Neutrophil (primary cell): ENCODE data around the gene ATG4C.
"Not testable (repeated sequence)": the region's sequence is repeated elsewhere in the genome, so short reads cannot be mapped to it uniquely, and the experiment has no call there.

Experiments used
- H3K27ac ChIP-seq: fragments of 200-600 bp; sonication (generic); 2 replicates; pipeline ENCODE4 v1.5.1; 2016; ENCODE audit warnings: mild to moderate bottlenecking, moderate library complexity
- H3K27me3 ChIP-seq: fragments of 200-600 bp; sonication (generic); 2 replicates; pipeline ENCODE4 v1.6.0; 2016; ENCODE audit warnings: mild to moderate bottlenecking
- H3K36me3 ChIP-seq: fragments of 200-600 bp; sonication (generic); 2 replicates; pipeline ENCODE4 v1.5.1; 2017
- H3K4me1 ChIP-seq, 2 experiments: fragments of 200-600 bp in 1 of 2; sonication (generic) in 1 of 2; 1 replicate in 1 of 2; 2 replicates in 1 of 2; pipeline versions ENCODE4 v1.5.1 to v1.6.1; 2013 to 2016; ENCODE audit warnings: low read depth in 1 of 2, low read length in 1 of 2, mild to moderate bottlenecking in 1 of 2, moderate library complexity in 1 of 2; ENCODE audit not compliant: control insufficient read depth in 1 of 2, insufficient read depth in 1 of 2
- H3K4me3 ChIP-seq, 2 experiments: fragments of 200-600 bp in 1 of 2; sonication (generic) in 1 of 2; 1 replicate in 1 of 2; 2 replicates in 1 of 2; pipeline ENCODE4 v1.5.1; 2013 to 2016; ENCODE audit warnings: low read depth in 1 of 2, low read length in 1 of 2, mild to moderate bottlenecking in 1 of 2, moderate library complexity in 1 of 2
- H3K9me3 ChIP-seq: fragments of 200-600 bp; sonication (generic); 2 replicates; pipeline ENCODE4 v1.5.1; 2016
- TF ChIP-seq, protein P1 (sequence below): fragments of 200-600 bp; sonication (generic); IDR thresholded peaks from 2 replicates; pipeline ENCODE4 v1.5.1; 2016; ENCODE audit warnings: antibody characterized with exemption

Gene ATG4C

DNA sequence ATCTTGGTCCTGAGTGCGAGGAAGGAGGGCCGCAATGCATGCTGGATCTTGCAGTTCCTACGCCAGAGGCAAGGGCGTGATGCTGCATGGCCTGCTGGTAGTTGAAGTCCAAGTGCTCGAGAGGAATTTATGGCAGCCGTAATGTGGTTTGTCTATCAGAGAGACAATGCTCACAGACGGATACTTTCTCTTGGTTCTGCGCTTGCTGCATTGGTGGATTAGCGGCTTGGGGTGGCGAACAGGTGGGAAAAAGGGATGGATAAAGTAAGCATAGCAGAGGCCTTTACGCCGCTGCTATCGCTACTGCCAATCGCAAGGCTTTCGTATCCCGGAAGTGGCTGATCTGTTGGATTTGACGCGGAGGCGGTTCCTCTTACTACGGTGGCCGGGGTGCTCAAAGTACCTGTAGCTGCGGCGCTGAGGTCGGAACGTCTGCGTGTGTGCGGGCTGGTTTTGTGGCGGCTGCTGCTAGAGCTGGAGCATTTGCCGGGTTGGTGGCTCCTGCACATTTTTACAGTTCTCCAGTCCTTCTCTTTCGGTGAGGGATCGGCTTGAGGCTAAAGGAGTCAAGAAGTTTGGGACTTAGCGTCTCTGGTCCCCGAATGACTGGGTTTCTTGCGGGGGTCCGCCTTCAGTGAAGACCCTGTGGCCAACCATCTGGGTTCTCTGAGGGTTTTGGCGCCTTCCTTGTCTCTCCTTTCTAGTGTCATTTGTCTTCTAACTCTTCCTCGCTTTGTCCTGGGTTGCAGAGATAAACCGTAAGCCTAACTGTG lies at the start of gene ATG4C:
ATG4C (plus strand) TSS at position 397 of the 773 bp plus-strand sequence. CDS start 19,655 bp downstream, outside the sequence.
- Histone ChIP-seq H3K9me3 (no peaks in the 10 kb centered on the region), H3K27ac (peak within 1 kb of the TSS; percentile 88), H3K4me3 (peak within 1 kb of the TSS; percentile 96 to 98), H3K36me3 (no peaks in the 10 kb centered on the region), H3K4me1 (peaks cover 9 to 14% of the 10 kb centered on the region in 2 experiments), H3K27me3 (peaks cover 34% of the 10 kb centered on the region)
- TF ChIP-seq, protein P1, sequence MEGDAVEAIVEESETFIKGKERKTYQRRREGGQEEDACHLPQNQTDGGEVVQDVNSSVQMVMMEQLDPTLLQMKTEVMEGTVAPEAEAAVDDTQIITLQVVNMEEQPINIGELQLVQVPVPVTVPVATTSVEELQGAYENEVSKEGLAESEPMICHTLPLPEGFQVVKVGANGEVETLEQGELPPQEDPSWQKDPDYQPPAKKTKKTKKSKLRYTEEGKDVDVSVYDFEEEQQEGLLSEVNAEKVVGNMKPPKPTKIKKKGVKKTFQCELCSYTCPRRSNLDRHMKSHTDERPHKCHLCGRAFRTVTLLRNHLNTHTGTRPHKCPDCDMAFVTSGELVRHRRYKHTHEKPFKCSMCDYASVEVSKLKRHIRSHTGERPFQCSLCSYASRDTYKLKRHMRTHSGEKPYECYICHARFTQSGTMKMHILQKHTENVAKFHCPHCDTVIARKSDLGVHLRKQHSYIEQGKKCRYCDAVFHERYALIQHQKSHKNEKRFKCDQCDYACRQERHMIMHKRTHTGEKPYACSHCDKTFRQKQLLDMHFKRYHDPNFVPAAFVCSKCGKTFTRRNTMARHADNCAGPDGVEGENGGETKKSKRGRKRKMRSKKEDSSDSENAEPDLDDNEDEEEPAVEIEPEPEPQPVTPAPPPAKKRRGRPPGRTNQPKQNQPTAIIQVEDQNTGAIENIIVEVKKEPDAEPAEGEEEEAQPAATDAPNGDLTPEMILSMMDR, result peak; percentile 27

DNA sequence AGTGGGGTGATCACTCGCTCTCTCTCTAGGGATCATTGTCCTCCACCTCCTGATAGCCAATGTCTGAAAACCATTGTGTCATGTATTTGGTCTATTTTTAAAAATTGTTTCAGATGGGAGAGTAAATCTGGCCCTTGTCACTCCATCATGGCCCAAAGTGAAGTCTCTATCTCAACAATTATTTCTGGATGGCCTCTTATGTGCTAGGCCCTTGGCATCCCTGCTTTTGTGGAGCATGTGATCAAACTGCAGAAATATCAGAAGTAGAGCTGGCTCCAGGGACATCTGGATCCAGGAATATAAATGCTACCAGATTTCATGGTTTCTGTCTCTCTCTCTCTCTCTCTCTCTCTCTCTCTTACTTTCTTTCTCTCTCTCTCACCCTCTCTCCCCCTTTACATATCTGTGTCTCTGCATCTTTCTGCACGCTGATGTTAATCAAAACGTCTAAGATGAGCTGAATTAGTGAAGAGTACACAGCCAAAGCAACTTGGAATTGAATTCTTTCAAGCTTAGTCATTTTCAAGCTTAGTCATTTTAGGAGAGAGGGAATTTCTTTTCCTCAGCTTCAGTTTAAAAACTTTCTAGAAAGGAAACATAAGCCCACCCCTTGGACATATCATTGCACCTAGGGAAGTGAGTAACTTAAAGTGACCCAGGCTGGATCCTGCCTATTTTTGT lies 48.3 kb upstream of the ATG4C start:
- Histone ChIP-seq H3K4me1 (no peaks in the 10 kb centered on the region), H3K27me3 (no peaks in the 10 kb centered on the region), H3K36me3 (no peaks in the 10 kb centered on the region), H3K9me3 (no peaks in the 10 kb centered on the region), H3K27ac (no peak overlapping the region), H3K4me3 (no peak overlapping the region)
- TF ChIP-seq, protein P1, result no peak

DNA sequence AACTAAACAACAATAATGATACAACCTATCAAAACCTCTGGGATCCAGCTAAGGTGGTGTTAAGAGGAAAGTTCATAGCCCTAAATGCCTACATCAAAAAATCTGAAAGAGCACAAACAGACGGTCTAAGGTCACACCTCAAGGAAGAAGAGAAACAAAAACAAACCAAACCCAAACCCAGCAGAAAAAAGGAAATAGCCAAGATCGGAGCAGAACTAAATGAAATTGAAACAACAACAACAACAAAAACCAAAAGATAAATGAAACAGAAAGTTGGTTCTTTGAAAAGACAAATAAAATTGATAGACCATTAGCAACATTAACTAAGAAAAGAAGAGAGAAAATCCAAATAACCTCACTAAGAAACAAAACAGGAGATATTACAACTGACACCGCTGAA lies 43.2 kb upstream of the ATG4C start:
- H3K4me3 ChIP-seq, H3K36me3 ChIP-seq, H3K27me3 ChIP-seq, H3K9me3 ChIP-seq, H3K27ac ChIP-seq, H3K4me1 ChIP-seq: not testable (repeated sequence)

- no peaks in the 10 kb centered on the region for H3K9me3 ChIP-seq
- no peak overlapping the region for H3K27ac ChIP-seq
- H3K36me3 ChIP-seq, result no peaks in the 10 kb centered on the region
- H3K4me3 ChIP-seq, result no peak overlapping the region
- H3K27me3 ChIP-seq, result no peaks in the 10 kb centered on the region
- TF ChIP-seq, protein P1, result no peak
- no peaks in the 10 kb centered on the region for H3K4me1 ChIP-seq
These were observed 39.0 kb upstream of the ATG4C start for GRCh38 chr1:62744611-62745577.

DNA sequence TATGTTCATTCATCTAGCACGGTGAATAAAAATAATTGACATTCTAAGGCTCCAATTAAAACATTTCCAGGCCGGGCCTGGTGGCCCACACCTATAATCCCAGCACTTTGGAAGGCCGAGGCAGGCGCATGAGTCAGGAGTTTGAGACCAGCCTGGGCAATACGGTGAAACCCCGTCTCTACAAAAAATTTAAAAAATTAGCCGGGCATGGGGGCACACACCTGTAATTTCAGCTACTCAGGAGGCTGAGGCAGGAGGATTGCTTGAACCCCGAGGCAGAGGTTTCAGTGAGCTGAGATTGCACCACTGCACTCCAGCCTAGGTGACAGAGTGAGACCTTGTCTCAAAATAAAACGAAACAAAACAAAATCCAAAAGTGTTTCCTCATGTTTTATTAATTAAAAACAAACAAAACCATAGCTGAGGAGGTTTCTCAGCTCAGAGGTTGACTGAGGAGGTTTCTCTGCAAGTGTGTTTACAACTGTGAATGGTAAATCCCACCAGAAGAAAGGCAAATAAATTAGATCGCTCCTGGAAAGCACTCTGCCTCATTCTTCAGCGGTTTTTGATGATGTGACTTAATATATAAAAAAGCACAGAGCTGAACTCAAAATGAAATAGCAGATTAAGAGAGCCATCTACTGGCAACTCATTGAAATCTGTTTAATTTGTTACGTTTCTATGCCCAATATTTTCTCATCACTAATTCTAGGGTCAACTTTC lies 37.7 kb upstream of the ATG4C start:
- no peak overlapping the region for H3K27ac ChIP-seq
- H3K4me3 ChIP-seq, result no peak overlapping the region
- TF ChIP-seq, protein P1, result no peak
- H3K27me3 ChIP-seq, result no peaks in the 10 kb centered on the region
- H3K4me1 ChIP-seq, result no peaks in the 10 kb centered on the region
- no peaks in the 10 kb centered on the region for H3K9me3 ChIP-seq
- no peaks in the 10 kb centered on the region for H3K36me3 ChIP-seq
